Gastrocnemius medialis (tissue), 4 donors: ENCODE measurements around the gene OR2D3. TPM values are rescaled to one million over a fixed set of nuclear protein-coding genes. Genes with fewer than 3 reads are reported as not detected.

ENCODE experiments used
- ATAC-seq, 2 donors: fragments of 150-250 bp; one replicate each; pipeline ENCODE4 v1.9.1; 2016
- DNase-seq, 2 donors: peaks; one replicate each; pipeline ENCODE4 v3.0.0-alpha.2; 2019
- H3K27ac ChIP-seq, 4 donors: fragments of 200-600 bp; sonication (generic); 1 replicate in 1 of 4; 2 replicates in 3 of 4; pipeline ENCODE4 v1.5.1; 2016 to 2018; ENCODE audit warnings: mild to moderate bottlenecking in 2 of 4, moderate library complexity in 1 of 4
- H3K27me3 ChIP-seq, 3 donors: fragments of 200-600 bp; sonication (generic) in 2 of 3; 1 replicate in 1 of 3; 2 replicates in 2 of 3; pipeline versions ENCODE4 v1.5.1 to v1.6.0; 2016 to 2019; ENCODE audit warnings: mild to moderate bottlenecking in 1 of 3, moderate library complexity in 1 of 3
- H3K36me3 ChIP-seq, 2 donors: fragments of 200-600 bp; sonication (generic) in 1 of 2; one replicate each; pipeline ENCODE4 v1.5.1; 2017 to 2018
- H3K4me1 ChIP-seq, 2 donors: fragments of 200-600 bp; sonication (generic) in 1 of 2; one replicate each; pipeline ENCODE4 v1.5.1; 2016 to 2017; ENCODE audit warnings: mild to moderate bottlenecking in 2 of 2
- H3K4me3 ChIP-seq, 4 donors: fragments of 200-600 bp; sonication (generic) in 3 of 4; 1 replicate in 1 of 4; 2 replicates in 3 of 4; pipeline ENCODE4 v1.5.1; 2016 to 2019; ENCODE audit warnings: mild to moderate bottlenecking in 2 of 4
- H3K9me3 ChIP-seq, 3 donors: fragments of 200-600 bp; sonication (generic) in 2 of 3; 1 replicate in 1 of 3; 2 replicates in 2 of 3; pipeline ENCODE4 v1.5.1; 2016 to 2019
- POLR2A ChIP-seq, 2 donors: fragments of 450-650 bp; IDR thresholded peaks; one replicate each; pipeline ENCODE4 v1.6.1; 2017; ENCODE audit warnings: antibody characterized with exemption in 2 of 2, mild to moderate bottlenecking in 2 of 2, moderate library complexity in 2 of 2
- in situ Hi-C, 4 donors: fragments of 200-750 bp; cut with MboI; loops; one replicate each; pipeline versions ENCODE4 v1.15.0 to v1.8.0; 2017; ENCODE audit warnings: low sequenced_read_pairs in 4 of 4
- intact Hi-C: fragments of 100-400 bp; cut with DNase I; formaldehyde crosslinking; loops from one replicate; pipeline ENCODE4 v1.15.1; 2023; ENCODE audit warnings: low total_unique reads
- total RNA-seq, 4 donors: library from RNA; depleted of rRNA; stranded (reverse); fragments of >200 nt; gene quantifications; one replicate each; pipeline versions ENCODE4 v1.1.0 to v1.2.3, GENCODE V29; 2016
- TF ChIP-seq, protein P1 (sequence below), 5 experiments: fragments of 450-650 bp in 3 of 5; fragments of 200-600 bp in 2 of 5; sonication (generic) in 2 of 5; IDR thresholded peaks in 4 of 5; conservative IDR thresholded peaks in 1 of 5; 1 replicate in 4 of 5; 2 replicates in 1 of 5; pipeline ENCODE4 v1.5.1; 2016 to 2019; ENCODE audit warnings: antibody characterized with exemption in 5 of 5, mild to moderate bottlenecking in 3 of 5, moderate library complexity in 3 of 5

Gene OR2D3, protein sequence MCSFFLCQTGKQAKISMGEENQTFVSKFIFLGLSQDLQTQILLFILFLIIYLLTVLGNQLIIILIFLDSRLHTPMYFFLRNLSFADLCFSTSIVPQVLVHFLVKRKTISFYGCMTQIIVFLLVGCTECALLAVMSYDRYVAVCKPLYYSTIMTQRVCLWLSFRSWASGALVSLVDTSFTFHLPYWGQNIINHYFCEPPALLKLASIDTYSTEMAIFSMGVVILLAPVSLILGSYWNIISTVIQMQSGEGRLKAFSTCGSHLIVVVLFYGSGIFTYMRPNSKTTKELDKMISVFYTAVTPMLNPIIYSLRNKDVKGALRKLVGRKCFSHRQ
- not detected for total RNA-seq

DNA sequence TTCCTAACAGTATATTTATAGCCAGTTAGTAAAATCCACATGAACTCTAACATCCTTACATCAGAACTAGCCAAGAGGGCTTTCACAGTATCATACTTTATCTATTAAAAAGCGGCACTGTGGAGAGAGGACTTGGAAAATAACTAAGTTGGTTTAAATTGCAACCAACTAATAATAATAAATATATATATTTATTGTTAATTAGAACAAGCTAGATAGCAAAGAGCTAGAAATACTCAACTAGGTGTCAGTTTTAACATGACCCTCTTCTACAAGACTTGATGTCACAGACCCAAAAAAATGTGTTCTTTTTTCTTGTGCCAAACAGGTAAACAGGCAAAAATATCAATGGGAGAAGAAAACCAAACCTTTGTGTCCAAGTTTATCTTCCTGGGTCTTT is at the start of gene OR2D3:
OR2D3 (plus strand) TSS at position 301 of the 400 bp plus-strand sequence; CDS start at position 301, 0 bp downstream.
- Histone ChIP-seq H3K36me3 (no peaks in the 10 kb centered on the region), H3K4me3 (no peak within 1 kb of the TSS), H3K27ac (no peak within 1 kb of the TSS), H3K27me3 (no peaks in the 10 kb centered on the region), H3K4me1 (peaks cover 0 to 2% of the 10 kb centered on the region in 2 donors), H3K9me3 (no peaks in the 10 kb centered on the region)
- no peak for ATAC-seq
- TF ChIP-seq, protein P1, sequence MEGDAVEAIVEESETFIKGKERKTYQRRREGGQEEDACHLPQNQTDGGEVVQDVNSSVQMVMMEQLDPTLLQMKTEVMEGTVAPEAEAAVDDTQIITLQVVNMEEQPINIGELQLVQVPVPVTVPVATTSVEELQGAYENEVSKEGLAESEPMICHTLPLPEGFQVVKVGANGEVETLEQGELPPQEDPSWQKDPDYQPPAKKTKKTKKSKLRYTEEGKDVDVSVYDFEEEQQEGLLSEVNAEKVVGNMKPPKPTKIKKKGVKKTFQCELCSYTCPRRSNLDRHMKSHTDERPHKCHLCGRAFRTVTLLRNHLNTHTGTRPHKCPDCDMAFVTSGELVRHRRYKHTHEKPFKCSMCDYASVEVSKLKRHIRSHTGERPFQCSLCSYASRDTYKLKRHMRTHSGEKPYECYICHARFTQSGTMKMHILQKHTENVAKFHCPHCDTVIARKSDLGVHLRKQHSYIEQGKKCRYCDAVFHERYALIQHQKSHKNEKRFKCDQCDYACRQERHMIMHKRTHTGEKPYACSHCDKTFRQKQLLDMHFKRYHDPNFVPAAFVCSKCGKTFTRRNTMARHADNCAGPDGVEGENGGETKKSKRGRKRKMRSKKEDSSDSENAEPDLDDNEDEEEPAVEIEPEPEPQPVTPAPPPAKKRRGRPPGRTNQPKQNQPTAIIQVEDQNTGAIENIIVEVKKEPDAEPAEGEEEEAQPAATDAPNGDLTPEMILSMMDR (IDR thresholded peaks at IDR 0.05 in 4 of 5, conservative IDR thresholded peaks at IDR 0.05 in 1 of 5): no peak
- TF ChIP-seq POLR2A (IDR thresholded peaks at IDR 0.05): no peak
- intact Hi-C loops: no loop called here
- DNase-seq: no peak
- in situ Hi-C loops: no loop called here

DNA sequence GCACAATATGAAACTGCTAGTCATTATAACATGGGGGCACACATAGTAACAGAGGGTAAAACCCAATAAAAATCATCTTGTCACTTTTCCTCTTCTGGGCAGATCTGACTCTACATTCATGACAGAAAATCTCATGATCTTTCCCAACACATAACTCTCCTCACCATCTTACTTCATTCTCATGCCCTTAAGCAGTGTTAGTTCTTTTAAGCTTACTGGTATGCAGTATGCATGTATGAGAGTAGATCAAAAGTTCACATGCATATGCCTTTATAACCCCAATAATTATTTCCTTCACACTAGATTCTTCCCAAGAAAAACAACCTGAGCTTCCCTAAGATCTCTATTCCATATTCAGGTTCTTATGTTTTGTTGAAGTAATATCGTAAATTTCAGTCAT is 49.5 kb upstream of the OR2D3 start:
- in situ Hi-C loops: no loop called here
- H3K4me1 ChIP-seq: no peaks in the 10 kb centered on the region
- intact Hi-C loops: no loop called here
- TF ChIP-seq POLR2A (IDR thresholded peaks at IDR 0.05): no peak
- TF ChIP-seq, protein P1 (IDR thresholded peaks at IDR 0.05 in 4 of 5, conservative IDR thresholded peaks at IDR 0.05 in 1 of 5): no peak
- no peak for ATAC-seq
- H3K27ac ChIP-seq: no peak overlapping the region
- H3K36me3 ChIP-seq: no peaks in the 10 kb centered on the region
- no peaks in the 10 kb centered on the region for H3K9me3 ChIP-seq
- no peaks in the 10 kb centered on the region for H3K27me3 ChIP-seq
- no peak overlapping the region for H3K4me3 ChIP-seq
- DNase-seq: no peak

DNA sequence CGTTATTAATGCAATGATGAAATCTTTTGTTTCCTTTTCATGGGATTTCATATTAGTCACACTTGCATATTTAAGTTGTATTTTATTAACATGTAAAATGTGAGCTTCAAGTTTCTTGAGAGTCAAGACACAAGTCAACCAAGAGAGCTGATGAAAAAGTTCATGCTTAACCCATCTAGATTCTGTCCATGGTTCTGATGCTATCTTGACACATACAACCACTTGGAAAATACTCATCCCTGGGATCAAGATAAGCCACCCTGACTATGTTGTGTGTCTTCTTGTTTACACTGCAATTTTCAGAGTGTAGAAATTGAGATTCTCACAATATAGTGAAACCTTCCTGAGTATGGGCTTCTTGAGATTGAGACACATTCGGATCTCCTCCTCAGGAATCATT is 45.0 kb upstream of the OR2D3 start:
- H3K27ac ChIP-seq: no peak overlapping the region
- no peaks in the 10 kb centered on the region for H3K27me3 ChIP-seq
- no peaks in the 10 kb centered on the region for H3K9me3 ChIP-seq
- DNase-seq (no peak), ATAC-seq (no peak)
- intact Hi-C loops (no loop called here), in situ Hi-C loops (no loop called here)
- H3K4me3 ChIP-seq: no peak overlapping the region
- H3K4me1 ChIP-seq: no peaks in the 10 kb centered on the region
- TF ChIP-seq POLR2A (IDR thresholded peaks at IDR 0.05): no peak
- TF ChIP-seq, protein P1 (IDR thresholded peaks at IDR 0.05 in 4 of 5, conservative IDR thresholded peaks at IDR 0.05 in 1 of 5): no peak
- H3K36me3 ChIP-seq: no peaks in the 10 kb centered on the region

DNA sequence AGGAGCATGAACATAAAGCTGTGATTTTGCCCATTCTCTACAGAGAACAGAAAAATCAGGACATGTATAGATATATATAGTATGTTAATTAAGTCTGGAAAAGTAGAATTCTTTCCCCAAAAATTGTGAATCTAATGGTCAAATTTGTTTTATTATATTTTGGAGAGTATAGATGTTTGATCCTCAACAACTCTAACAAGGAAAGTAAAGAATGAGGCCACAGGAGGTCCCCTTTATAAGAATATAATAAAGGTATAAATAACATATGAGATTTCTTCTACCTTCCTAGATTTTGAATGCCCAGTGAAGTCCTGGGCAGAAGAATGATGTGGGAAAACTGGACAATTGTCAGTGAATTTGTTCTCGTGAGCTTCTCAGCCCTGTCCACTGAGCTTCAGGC is 44.5 kb upstream of the OR2D3 start, which contains the start of gene OR10A4:
OR10A4 (plus strand) TSS at position 301 of the 400 bp plus-strand sequence; CDS start at position 324, 23 bp downstream.
- Histone ChIP-seq H3K4me3 (no peak within 1 kb of the TSS), H3K4me1 (no peaks in the 10 kb centered on the region), H3K27ac (no peak within 1 kb of the TSS), H3K9me3 (no peaks in the 10 kb centered on the region), H3K27me3 (no peaks in the 10 kb centered on the region), H3K36me3 (no peaks in the 10 kb centered on the region)
- ATAC-seq: no peak
- in situ Hi-C loops: no loop called here
- intact Hi-C loops: no loop called here
- no peak for DNase-seq
- TF ChIP-seq POLR2A (IDR thresholded peaks at IDR 0.05): no peak
- TF ChIP-seq, protein P1 (IDR thresholded peaks at IDR 0.05 in 4 of 5, conservative IDR thresholded peaks at IDR 0.05 in 1 of 5): no peak
